Measurements from ENCODE around the gene BCKDHB. TPM values are rescaled to one million over a fixed set of nuclear protein-coding genes. Genes with fewer than 3 reads are reported as not detected.

The BCKDHB gene
- total and polyA plus RNA-seq, 12 donors = 6.4 to 33.9 (median 18.9) TPM

GRCh38 chr6:80380566-80380965 is 274.1 kb downstream of the BCKDHB start:
- no peaks in the 10 kb centered on the region for H3K9me3 ChIP-seq (replicated peaks in 1 of 3)
- intact Hi-C loops (cut with DNase I) = no loop called here
- WGBS, 4 donors = 60 to 77% (median 63%) methylated on average over 1 of the region's 1 CpG

GRCh38 chr6:80382811-80383210 is 276.3 kb downstream of the BCKDHB start:
- Histone ChIP-seq H3K4me1 (replicated peaks in 1 of 2) (no peaks in the 10 kb centered on the region), H3K4me3 (no peak overlapping the region), H3K27ac (no peak overlapping the region), H3K9me3 (replicated peaks in 1 of 3) (no peaks in the 10 kb centered on the region), H3K27me3 (no peaks in the 10 kb centered on the region), H3K36me3 (replicated peaks in 1 of 2) (no peaks in the 10 kb centered on the region)
- 48 to 59% (median 55%) methylated on average over 2 of the region's 2 CpGs for WGBS, 4 donors
- TF ChIP-seq, protein P1, sequence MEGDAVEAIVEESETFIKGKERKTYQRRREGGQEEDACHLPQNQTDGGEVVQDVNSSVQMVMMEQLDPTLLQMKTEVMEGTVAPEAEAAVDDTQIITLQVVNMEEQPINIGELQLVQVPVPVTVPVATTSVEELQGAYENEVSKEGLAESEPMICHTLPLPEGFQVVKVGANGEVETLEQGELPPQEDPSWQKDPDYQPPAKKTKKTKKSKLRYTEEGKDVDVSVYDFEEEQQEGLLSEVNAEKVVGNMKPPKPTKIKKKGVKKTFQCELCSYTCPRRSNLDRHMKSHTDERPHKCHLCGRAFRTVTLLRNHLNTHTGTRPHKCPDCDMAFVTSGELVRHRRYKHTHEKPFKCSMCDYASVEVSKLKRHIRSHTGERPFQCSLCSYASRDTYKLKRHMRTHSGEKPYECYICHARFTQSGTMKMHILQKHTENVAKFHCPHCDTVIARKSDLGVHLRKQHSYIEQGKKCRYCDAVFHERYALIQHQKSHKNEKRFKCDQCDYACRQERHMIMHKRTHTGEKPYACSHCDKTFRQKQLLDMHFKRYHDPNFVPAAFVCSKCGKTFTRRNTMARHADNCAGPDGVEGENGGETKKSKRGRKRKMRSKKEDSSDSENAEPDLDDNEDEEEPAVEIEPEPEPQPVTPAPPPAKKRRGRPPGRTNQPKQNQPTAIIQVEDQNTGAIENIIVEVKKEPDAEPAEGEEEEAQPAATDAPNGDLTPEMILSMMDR (IDR thresholded peaks at IDR 0.05) = no peak
- TF ChIP-seq POLR2A (IDR thresholded peaks at IDR 0.05) = no peak
- no peak for DNase-seq
- intact Hi-C loops (cut with DNase I) = no loop called here

More at GRCh38 chr6:80380566-80380965, 274.1 kb downstream of the BCKDHB start:
- Histone ChIP-seq H3K4me3 (no peak overlapping the region), H3K27ac (no peak overlapping the region), H3K27me3 (no peaks in the 10 kb centered on the region), H3K36me3 (replicated peaks in 1 of 2) (no peaks in the 10 kb centered on the region), H3K4me1 (replicated peaks in 1 of 2) (no peaks in the 10 kb centered on the region)
- no peak for TF ChIP-seq POLR2A (IDR thresholded peaks at IDR 0.05)
- TF ChIP-seq, protein P1 (IDR thresholded peaks at IDR 0.05) = no peak
- DNase-seq = no peak

DNA sequence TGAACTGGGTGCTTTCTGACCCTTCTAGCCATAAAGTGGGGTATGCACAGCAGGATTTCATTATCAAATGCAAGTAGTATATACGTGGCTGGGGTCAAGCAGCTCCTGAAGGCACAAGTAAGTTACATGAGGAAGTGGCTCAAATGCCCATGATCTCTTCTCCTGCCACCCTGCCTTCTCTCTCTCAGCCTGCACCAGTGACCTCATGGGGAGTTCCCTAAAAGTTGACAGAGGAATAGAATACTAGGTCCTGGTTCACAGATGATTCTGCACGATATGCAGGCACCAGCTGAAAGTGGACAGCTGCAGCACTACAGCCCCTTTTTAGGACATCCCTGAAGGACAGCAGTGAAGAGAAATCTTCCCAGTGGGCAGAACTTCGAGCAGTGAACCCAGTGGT is 282.0 kb downstream of the BCKDHB start:
- H3K27ac ChIP-seq = no peak overlapping the region
- no peak for DNase-seq
- intact Hi-C loops (cut with DNase I) = no loop called here
- 66 to 73% (median 72%) methylated on average over 3 of the region's 3 CpGs for WGBS, 4 donors
- H3K4me1 ChIP-seq (replicated peaks in 1 of 2) = no peaks in the 10 kb centered on the region
- no peaks in the 10 kb centered on the region for H3K9me3 ChIP-seq (replicated peaks in 1 of 3)
- no peaks in the 10 kb centered on the region for H3K36me3 ChIP-seq (replicated peaks in 1 of 2)
- TF ChIP-seq POLR2A (IDR thresholded peaks at IDR 0.05) = no peak
- TF ChIP-seq, protein P1 (IDR thresholded peaks at IDR 0.05) = no peak
- H3K27me3 ChIP-seq = no peaks in the 10 kb centered on the region
- H3K4me3 ChIP-seq = no peak overlapping the region

Other genes starting within 250 kb of the BCKDHB start
- gene ELOVL4, start 159.1 kb upstream of the BCKDHB start, total RNA-seq = 1 to 10 TPM in 1 of 9 donors, under 1 TPM in 7, not detected in 1; 0.11 to 1.5 (median 0.49) TPM
- 1 to 10 TPM in 1 of 3 donors, under 1 TPM in 2; 0.40 to 2.1 (median 0.80) TPM for gene ELOVL4, start 159.1 kb upstream of the BCKDHB start, polyA plus RNA-seq
- 10 to 100 TPM in 1 of 9 donors, 1 to 10 TPM in 4, under 1 TPM in 4; 0.12 to 10.6 (median 1.1) TPM for gene TTK, start 102.0 kb upstream of the BCKDHB start, total RNA-seq
- 1 to 10 TPM in 1 of 3 donors, under 1 TPM in 2; 0.24 to 1.6 (median 0.37) TPM for gene TTK, start 102.0 kb upstream of the BCKDHB start, polyA plus RNA-seq